ENCODE measurements around the gene PDE6C.

The PDE6C gene

GRCh38 chr10:93595378-93596161 is 16.8 kb upstream of the PDE6C start:
- no peak for DNase-seq

GRCh38 chr10:93596539-93596938 is 15.8 kb upstream of the PDE6C start:
- DNase-seq: no peak

- no peak for DNase-seq
Observed at GRCh38 chr10:93597075-93597599, 15.2 kb upstream of the PDE6C start.

- peak in 1 of 2 donors; percentile 34 for DNase-seq
Observed at GRCh38 chr10:93598157-93598556, 14.2 kb upstream of the PDE6C start.

GRCh38 chr10:93599335-93599734 is 13.0 kb upstream of the PDE6C start:
- DNase-seq: no peak

- DNase-seq: no peak
Observed at GRCh38 chr10:93599778-93600177, 12.6 kb upstream of the PDE6C start.

- DNase-seq: no peak
Observed at GRCh38 chr10:93600446-93601145, 11.7 kb upstream of the PDE6C start.

- DNase-seq: no peak
Observed at GRCh38 chr10:93601146-93601773, 11.1 kb upstream of the PDE6C start, which contains the start of gene RBP4. RBP4 (minus strand) TSS chr10:93601235; CDS start chr10:93601028, 207 bp downstream.

GRCh38 chr10:93601774-93602162 is 10.6 kb upstream of the PDE6C start:
- DNase-seq: no peak

GRCh38 chr10:93603023-93603422 is 9.3 kb upstream of the PDE6C start:
- DNase-seq: no peak

GRCh38 chr10:93604146-93604545 is 8.2 kb upstream of the PDE6C start:
- no peak for DNase-seq

GRCh38 chr10:93608421-93608820 is 3.9 kb upstream of the PDE6C start:
- DNase-seq: no peak

- DNase-seq: peak; percentile 11 to 50
Observed at GRCh38 chr10:93613126-93613525, 789 bp downstream of the PDE6C start.

GRCh38 chr10:93614101-93614825 is 1.9 kb downstream of the PDE6C start:
- DNase-seq: no peak

- DNase-seq: peak; percentile 37 to 40
Observed at GRCh38 chr10:93615576-93616235, 3.4 kb downstream of the PDE6C start.

GRCh38 chr10:93620925-93621324 is 8.6 kb downstream of the PDE6C start:
- no peak for DNase-seq

- no peak for DNase-seq
Observed at GRCh38 chr10:93622942-93623341, 10.6 kb downstream of the PDE6C start.

- DNase-seq: no peak
Observed at GRCh38 chr10:93628858-93629257, 16.5 kb downstream of the PDE6C start.

- DNase-seq: no peak
Observed at GRCh38 chr10:93629647-93630305, 17.4 kb downstream of the PDE6C start.

GRCh38 chr10:93630625-93631557 is 18.6 kb downstream of the PDE6C start:
- DNase-seq: peak in 1 of 2 donors; percentile 2

GRCh38 chr10:93639791-93640190 is 27.5 kb downstream of the PDE6C start:
- DNase-seq: no peak
